PC-9 (cell line): ENCODE results near the gene DYNC1H1.

Experiments
- CTCF ChIP-seq: fragments of 200-600 bp; sonication (generic); conservative IDR thresholded peaks from 2 replicates; pipeline ENCODE4 v1.6.1; 2017; ENCODE audit warnings: mixed run types, antibody characterized with exemption, mild to moderate bottlenecking, moderate library complexity
- EZH2 ChIP-seq: fragments of 200-600 bp; sonication (generic); IDR thresholded peaks from 2 replicates; pipeline ENCODE4 v1.8.0; 2017; ENCODE audit warnings: antibody characterized with exemption, low read depth

GRCh38 chr14:102015771-102016170 is 51.4 kb downstream of the DYNC1H1 start:
- TF ChIP-seq CTCF = no peak
- TF ChIP-seq EZH2 = no peak
